ENCODE results near the gene RNF213.

RNF213 gene

GRCh38 chr17:80423536-80424225, 163.0 kb downstream of the RNF213 start:
- DNase-seq: no peak

- DNase-seq: no peak
Observed at GRCh38 chr17:80424261-80424660, 163.6 kb downstream of the RNF213 start.

GRCh38 chr17:80424878-80425765, 164.5 kb downstream of the RNF213 start:
- DNase-seq: no peak

GRCh38 chr17:80425835-80426426, 165.3 kb downstream of the RNF213 start:
- DNase-seq: no peak

GRCh38 chr17:80426671-80427326, 166.1 kb downstream of the RNF213 start:
- peak; percentile 86 for DNase-seq

GRCh38 chr17:80427366-80428282, 167.0 kb downstream of the RNF213 start:
- DNase-seq: no peak

- DNase-seq: no peak
Observed at GRCh38 chr17:80428363-80428762, 167.7 kb downstream of the RNF213 start.

GRCh38 chr17:80428796-80429195, 168.1 kb downstream of the RNF213 start:
- no peak for DNase-seq

GRCh38 chr17:80429356-80430275, 169.0 kb downstream of the RNF213 start:
- DNase-seq: no peak

GRCh38 chr17:80430446-80431245, 170.0 kb downstream of the RNF213 start:
- DNase-seq: no peak

GRCh38 chr17:80431246-80432195, 170.9 kb downstream of the RNF213 start:
- DNase-seq: no peak

GRCh38 chr17:80432350-80432955, 171.8 kb downstream of the RNF213 start:
- no peak for DNase-seq

GRCh38 chr17:80432961-80433550, 172.4 kb downstream of the RNF213 start:
- no peak for DNase-seq

- DNase-seq: no peak
Observed at GRCh38 chr17:80433916-80434666, 173.4 kb downstream of the RNF213 start.

- DNase-seq: no peak
Observed at GRCh38 chr17:80437532-80437931, 176.9 kb downstream of the RNF213 start.

GRCh38 chr17:80438806-80439205, 178.2 kb downstream of the RNF213 start:
- DNase-seq: no peak

GRCh38 chr17:80439499-80439898, 178.8 kb downstream of the RNF213 start:
- DNase-seq: no peak
